Erythroblast (primary cell): Measurements from ENCODE around the gene GDPD1.
"Not testable (repeated sequence)": the region's sequence is repeated elsewhere in the genome, so short reads cannot be mapped to it uniquely, and the experiment has no call there.

Source experiments
- GATA1 ChIP-seq: IDR thresholded peaks from 2 replicates; pipeline ENCODE4 v1.6.1; 2011; ENCODE audit warnings: low read depth, mild to moderate bottlenecking, control low read depth, low read length, moderate library complexity
- POLR2A ChIP-seq: IDR thresholded peaks from 2 replicates; pipeline ENCODE4 v1.6.1; 2011; ENCODE audit warnings: mild to moderate bottlenecking, low read length

DNA sequence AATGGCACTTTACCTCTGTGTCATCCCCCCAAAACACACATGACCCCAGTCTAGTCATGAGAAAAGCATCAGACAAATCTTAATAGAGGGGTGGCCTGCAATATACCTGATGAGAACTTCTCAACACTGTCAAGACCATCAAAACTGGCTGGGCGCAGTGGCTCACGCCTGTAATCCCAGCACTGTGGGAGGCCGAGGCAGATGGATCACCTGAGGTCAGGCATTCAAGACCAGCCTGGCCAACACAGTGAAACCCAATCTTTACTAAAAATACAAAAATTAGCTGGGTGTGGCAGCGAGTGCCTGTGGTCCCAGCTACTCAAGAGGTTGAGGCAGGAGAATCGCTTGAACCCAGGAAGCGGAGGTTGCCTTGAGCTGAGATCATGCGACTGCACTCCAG lies 91.2 kb downstream of the GDPD1 start:
- TF ChIP-seq POLR2A, GATA1: not testable (repeated sequence)
